ENCODE measurements around the gene NDUFB10.

NDUFB10 gene

GRCh38 chr16:1975432-1976215 is 16.3 kb downstream of the NDUFB10 start:
- no peak overlapping the region for H3K27ac ChIP-seq (ENCODE audit: low read depth, low read length)
- H3K9ac ChIP-seq (ENCODE audit: low read depth, low read length) = no peak overlapping the region
- H3K9me3 ChIP-seq (ENCODE audit: control insufficient read depth, insufficient read depth, low read length) = no peaks in the 10 kb centered on the region
- H3K36me3 ChIP-seq (ENCODE audit: control insufficient read depth, insufficient read depth, low read length) = peaks cover 41% of the 10 kb centered on the region
- peaks cover 14% of the 10 kb centered on the region for H3K27me3 ChIP-seq (ENCODE audit: control insufficient read depth, insufficient read depth, low read length)
- peaks cover 9% of the 10 kb centered on the region; the same call in 1 of the 2 replicates for H3K4me1 ChIP-seq (ENCODE audit: control insufficient read depth, insufficient read depth, low read length)
- no peak overlapping the region for H3K4me3 ChIP-seq (ENCODE audit: low read depth, low read length)

- H3K4me1 ChIP-seq (ENCODE audit: control insufficient read depth, insufficient read depth, low read length) = peaks cover 9% of the 10 kb centered on the region; the same call in 1 of the 2 replicates
- H3K9me3 ChIP-seq (ENCODE audit: control insufficient read depth, insufficient read depth, low read length) = no peaks in the 10 kb centered on the region
- no peak overlapping the region for H3K9ac ChIP-seq (ENCODE audit: low read depth, low read length)
- H3K36me3 ChIP-seq (ENCODE audit: control insufficient read depth, insufficient read depth, low read length) = peaks cover 41% of the 10 kb centered on the region
- H3K27me3 ChIP-seq (ENCODE audit: control insufficient read depth, insufficient read depth, low read length) = peaks cover 19% of the 10 kb centered on the region
- H3K27ac ChIP-seq (ENCODE audit: low read depth, low read length) = no peak overlapping the region
- no peak overlapping the region for H3K4me3 ChIP-seq (ENCODE audit: low read depth, low read length)
Observed at GRCh38 chr16:1976216-1976520, 16.8 kb downstream of the NDUFB10 start.

- Histone ChIP-seq H3K27ac (ENCODE audit: low read depth, low read length) (no peak overlapping the region), H3K4me1 (ENCODE audit: control insufficient read depth, insufficient read depth, low read length) (peaks cover 17% of the 10 kb centered on the region), H3K36me3 (ENCODE audit: control insufficient read depth, insufficient read depth, low read length) (peaks cover 41% of the 10 kb centered on the region), H3K9me3 (ENCODE audit: control insufficient read depth, insufficient read depth, low read length) (no peaks in the 10 kb centered on the region), H3K9ac (ENCODE audit: low read depth, low read length) (no peak overlapping the region), H3K4me3 (ENCODE audit: low read depth, low read length) (no peak overlapping the region), H3K27me3 (ENCODE audit: control insufficient read depth, insufficient read depth, low read length) (peaks cover 30% of the 10 kb centered on the region)
Observed at GRCh38 chr16:1976951-1977874, 17.9 kb downstream of the NDUFB10 start.

- Histone ChIP-seq H3K27me3 (ENCODE audit: control insufficient read depth, insufficient read depth, low read length) (peaks cover 36% of the 10 kb centered on the region), H3K9me3 (ENCODE audit: control insufficient read depth, insufficient read depth, low read length) (no peaks in the 10 kb centered on the region), H3K27ac (ENCODE audit: low read depth, low read length) (no peak overlapping the region), H3K36me3 (ENCODE audit: control insufficient read depth, insufficient read depth, low read length) (peaks cover 41% of the 10 kb centered on the region), H3K9ac (ENCODE audit: low read depth, low read length) (no peak overlapping the region), H3K4me3 (ENCODE audit: low read depth, low read length) (no peak overlapping the region), H3K4me1 (ENCODE audit: control insufficient read depth, insufficient read depth, low read length) (peaks cover 17% of the 10 kb centered on the region)
Observed at GRCh38 chr16:1977875-1978268, 18.5 kb downstream of the NDUFB10 start.

- peaks cover 41% of the 10 kb centered on the region for H3K36me3 ChIP-seq (ENCODE audit: control insufficient read depth, insufficient read depth, low read length)
- H3K4me3 ChIP-seq (ENCODE audit: low read depth, low read length) = peak overlapping the region; percentile 57
- H3K9me3 ChIP-seq (ENCODE audit: control insufficient read depth, insufficient read depth, low read length) = no peaks in the 10 kb centered on the region
- no peak overlapping the region for H3K9ac ChIP-seq (ENCODE audit: low read depth, low read length)
- H3K27me3 ChIP-seq (ENCODE audit: control insufficient read depth, insufficient read depth, low read length) = peaks cover 41% of the 10 kb centered on the region
- H3K4me1 ChIP-seq (ENCODE audit: control insufficient read depth, insufficient read depth, low read length) = peaks cover 21% of the 10 kb centered on the region
- no peak overlapping the region for H3K27ac ChIP-seq (ENCODE audit: low read depth, low read length)
Observed at GRCh38 chr16:1978476-1979120, 19.3 kb downstream of the NDUFB10 start.

GRCh38 chr16:1979271-1980029 is 20.1 kb downstream of the NDUFB10 start:
- H3K4me1 ChIP-seq (ENCODE audit: control insufficient read depth, insufficient read depth, low read length) = peaks cover 21% of the 10 kb centered on the region
- H3K36me3 ChIP-seq (ENCODE audit: control insufficient read depth, insufficient read depth, low read length) = peaks cover 37% of the 10 kb centered on the region
- H3K27ac ChIP-seq (ENCODE audit: low read depth, low read length) = no peak overlapping the region
- H3K9ac ChIP-seq (ENCODE audit: low read depth, low read length) = no peak overlapping the region; the same call in 1 of the 2 replicates
- H3K27me3 ChIP-seq (ENCODE audit: control insufficient read depth, insufficient read depth, low read length) = peaks cover 41% of the 10 kb centered on the region
- peak overlapping the region; percentile 57 for H3K4me3 ChIP-seq (ENCODE audit: low read depth, low read length)
- no peaks in the 10 kb centered on the region for H3K9me3 ChIP-seq (ENCODE audit: control insufficient read depth, insufficient read depth, low read length)

GRCh38 chr16:1980030-1980769 is 20.9 kb downstream of the NDUFB10 start:
- Histone ChIP-seq H3K9me3 (ENCODE audit: control insufficient read depth, insufficient read depth, low read length) (no peaks in the 10 kb centered on the region), H3K4me1 (ENCODE audit: control insufficient read depth, insufficient read depth, low read length) (peaks cover 27% of the 10 kb centered on the region), H3K27ac (ENCODE audit: low read depth, low read length) (no peak overlapping the region), H3K9ac (ENCODE audit: low read depth, low read length) (no peak overlapping the region), H3K36me3 (ENCODE audit: control insufficient read depth, insufficient read depth, low read length) (peaks cover 30% of the 10 kb centered on the region), H3K27me3 (ENCODE audit: control insufficient read depth, insufficient read depth, low read length) (peaks cover 41% of the 10 kb centered on the region), H3K4me3 (ENCODE audit: low read depth, low read length) (peak overlapping the region; percentile 57)

GRCh38 chr16:1980770-1981087 is 21.4 kb downstream of the NDUFB10 start:
- Histone ChIP-seq H3K4me3 (ENCODE audit: low read depth, low read length) (peak overlapping the region; percentile 57; the same call in 1 of the 2 replicates), H3K9me3 (ENCODE audit: control insufficient read depth, insufficient read depth, low read length) (no peaks in the 10 kb centered on the region), H3K36me3 (ENCODE audit: control insufficient read depth, insufficient read depth, low read length) (peaks cover 29% of the 10 kb centered on the region), H3K27ac (ENCODE audit: low read depth, low read length) (no peak overlapping the region), H3K9ac (ENCODE audit: low read depth, low read length) (no peak overlapping the region), H3K27me3 (ENCODE audit: control insufficient read depth, insufficient read depth, low read length) (peaks cover 41% of the 10 kb centered on the region), H3K4me1 (ENCODE audit: control insufficient read depth, insufficient read depth, low read length) (peaks cover 27% of the 10 kb centered on the region)

- Histone ChIP-seq H3K4me1 (ENCODE audit: control insufficient read depth, insufficient read depth, low read length) (peaks cover 27% of the 10 kb centered on the region), H3K27me3 (ENCODE audit: control insufficient read depth, insufficient read depth, low read length) (peaks cover 41% of the 10 kb centered on the region), H3K4me3 (ENCODE audit: low read depth, low read length) (peak within 1 kb of the TSS; percentile 57), H3K9me3 (ENCODE audit: control insufficient read depth, insufficient read depth, low read length) (no peaks in the 10 kb centered on the region), H3K9ac (ENCODE audit: low read depth, low read length) (no peak within 1 kb of the TSS), H3K27ac (ENCODE audit: low read depth, low read length) (no peak within 1 kb of the TSS), H3K36me3 (ENCODE audit: control insufficient read depth, insufficient read depth, low read length) (peaks cover 29% of the 10 kb centered on the region)
Observed at GRCh38 chr16:1981398-1981836, 22.1 kb downstream of the NDUFB10 start, which contains the start of gene NOXO1. Gene NOXO1 (minus strand): TSS chr16:1981469. CDS start chr16:1981179, 290 bp downstream.

- H3K36me3 ChIP-seq (ENCODE audit: control insufficient read depth, insufficient read depth, low read length) = peaks cover 29% of the 10 kb centered on the region
- no peak overlapping the region for H3K27ac ChIP-seq (ENCODE audit: low read depth, low read length)
- no peak overlapping the region for H3K4me3 ChIP-seq (ENCODE audit: low read depth, low read length)
- no peaks in the 10 kb centered on the region for H3K9me3 ChIP-seq (ENCODE audit: control insufficient read depth, insufficient read depth, low read length)
- peaks cover 27% of the 10 kb centered on the region for H3K4me1 ChIP-seq (ENCODE audit: control insufficient read depth, insufficient read depth, low read length)
- no peak overlapping the region for H3K9ac ChIP-seq (ENCODE audit: low read depth, low read length)
- H3K27me3 ChIP-seq (ENCODE audit: control insufficient read depth, insufficient read depth, low read length) = peaks cover 41% of the 10 kb centered on the region
Observed at GRCh38 chr16:1982013-1982433, 22.7 kb downstream of the NDUFB10 start.
